GM19452 (cell line): ENCODE results near the gene ZNF763.
"Not testable (repeated sequence)": the region's sequence is repeated elsewhere in the genome, so short reads cannot be mapped to it uniquely, and the experiment has no call there.

Source experiments
- ATAC-seq: cut with Tn5 transposase; IDR thresholded peaks from one replicate; pipeline ENCODE4 v1.9.1; 2021; ENCODE audit not compliant: unreplicated experiment

The ZNF763 gene

DNA sequence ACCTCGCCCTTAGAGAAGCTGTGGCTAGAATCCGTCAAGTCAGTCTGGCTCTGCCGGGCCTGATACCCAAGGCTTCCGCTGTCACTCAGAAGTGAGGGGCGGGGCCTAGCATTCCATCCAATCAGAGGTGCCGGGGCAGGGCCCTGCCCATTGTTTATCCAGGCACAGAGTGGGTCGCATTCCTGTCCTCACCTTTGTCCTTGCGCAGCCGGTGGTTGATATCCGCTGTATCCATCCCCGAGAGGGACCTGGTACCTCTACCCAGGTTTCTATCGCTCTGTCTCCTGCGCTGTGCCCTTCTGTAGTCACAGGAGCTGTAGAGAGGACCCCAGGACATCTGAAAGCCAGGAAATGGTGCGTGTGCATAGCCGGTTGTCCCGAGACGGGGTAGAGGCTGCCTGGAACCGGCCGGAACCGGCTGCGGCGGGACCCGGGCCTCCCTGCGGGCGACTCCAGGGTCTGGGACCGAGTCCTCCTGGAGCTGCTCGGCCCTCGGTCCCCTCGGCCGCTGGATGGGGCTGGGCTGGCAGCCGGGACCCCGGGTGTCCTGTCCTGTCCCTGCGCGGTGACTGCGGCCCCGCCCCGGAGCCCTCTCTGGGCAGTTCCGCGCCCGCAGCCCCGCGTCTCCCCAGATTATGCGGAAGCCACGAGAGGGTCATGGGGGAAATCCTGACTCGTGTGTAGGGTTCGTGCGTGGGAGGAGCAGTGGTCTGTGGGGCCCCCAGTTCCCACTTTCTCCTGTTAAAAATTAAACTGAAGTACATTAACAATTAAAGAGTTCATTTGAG lies at the start of gene ZNF763:
Gene ZNF763 (plus strand): TSS at position 183 of the 788 bp plus-strand sequence. CDS start 169 bp downstream, at position 352.
- ATAC-seq = peak; percentile 82

DNA sequence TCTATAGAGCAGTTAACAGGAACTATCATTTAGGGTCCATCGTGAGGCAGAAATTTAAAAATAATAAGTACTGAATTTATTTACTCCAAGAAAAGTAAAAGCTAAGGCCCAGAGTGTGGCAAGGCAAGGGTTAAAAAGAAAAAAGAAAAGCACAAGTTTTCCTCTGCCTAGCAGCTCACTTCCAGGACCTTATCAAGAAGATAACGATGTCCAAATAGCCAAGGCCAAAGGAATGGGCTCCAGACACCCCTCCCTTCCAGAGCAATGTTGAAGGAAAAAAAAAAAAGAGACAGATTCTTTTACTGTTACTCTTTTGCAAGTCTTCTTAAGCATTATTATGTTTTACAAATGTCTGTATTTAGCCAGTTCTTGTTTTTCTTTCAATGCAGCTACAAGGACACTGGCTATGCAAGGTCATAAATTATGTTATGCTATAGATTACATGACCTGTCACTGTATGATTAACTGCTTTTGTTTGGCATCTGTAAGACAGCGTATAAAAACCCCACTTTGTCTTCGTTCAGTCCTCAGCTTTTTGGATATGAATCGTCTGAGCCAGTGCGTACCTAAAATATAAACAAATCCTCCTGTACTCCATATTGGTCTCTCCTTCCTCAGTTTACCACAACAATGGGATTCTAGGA lies 42.9 kb upstream of the ZNF763 start:
- no peak for ATAC-seq

DNA sequence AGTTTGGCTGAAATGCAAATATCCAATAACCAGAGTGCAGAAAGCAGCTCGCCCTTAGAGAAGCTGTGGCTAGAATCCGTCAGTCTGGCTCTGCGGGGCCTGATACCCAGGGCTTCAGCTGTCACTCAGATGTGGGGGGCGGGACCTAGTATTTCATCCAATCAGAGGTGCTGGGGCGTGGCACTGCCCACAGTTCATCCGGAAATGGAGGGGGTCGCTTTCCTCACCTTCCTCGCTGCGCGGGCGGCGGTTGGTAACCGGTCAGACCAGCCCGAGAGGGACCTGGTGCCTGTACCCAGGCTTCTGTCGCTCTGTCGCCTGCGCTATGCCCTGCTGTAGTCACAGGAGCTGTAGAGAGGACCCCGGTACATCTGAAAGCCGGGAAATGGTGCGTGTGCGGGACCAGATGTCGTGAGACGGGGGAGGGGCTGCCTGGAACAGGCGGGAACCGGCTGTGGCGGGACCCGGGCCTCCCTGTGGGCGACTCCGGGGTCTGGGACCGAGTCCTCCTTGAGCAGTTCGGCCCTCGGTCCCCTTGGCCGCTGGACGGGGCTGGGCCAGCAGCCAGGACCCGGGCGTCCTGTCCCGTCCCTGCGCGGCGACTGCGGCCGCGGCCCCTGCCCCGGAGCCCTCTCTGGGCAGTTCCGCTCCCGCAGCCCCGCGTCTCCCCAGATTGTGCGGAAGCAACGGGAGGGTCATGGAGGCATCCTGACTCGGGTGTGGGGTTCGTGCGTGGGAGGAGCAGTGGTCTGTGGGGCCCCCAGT lies 39.8 kb upstream of the ZNF763 start, which contains the start of gene ZNF700:
Gene ZNF700 (plus strand): TSS at position 222 of the 765 bp plus-strand sequence. CDS start 104 bp downstream, at position 326.
- ATAC-seq = peak; percentile 66

DNA sequence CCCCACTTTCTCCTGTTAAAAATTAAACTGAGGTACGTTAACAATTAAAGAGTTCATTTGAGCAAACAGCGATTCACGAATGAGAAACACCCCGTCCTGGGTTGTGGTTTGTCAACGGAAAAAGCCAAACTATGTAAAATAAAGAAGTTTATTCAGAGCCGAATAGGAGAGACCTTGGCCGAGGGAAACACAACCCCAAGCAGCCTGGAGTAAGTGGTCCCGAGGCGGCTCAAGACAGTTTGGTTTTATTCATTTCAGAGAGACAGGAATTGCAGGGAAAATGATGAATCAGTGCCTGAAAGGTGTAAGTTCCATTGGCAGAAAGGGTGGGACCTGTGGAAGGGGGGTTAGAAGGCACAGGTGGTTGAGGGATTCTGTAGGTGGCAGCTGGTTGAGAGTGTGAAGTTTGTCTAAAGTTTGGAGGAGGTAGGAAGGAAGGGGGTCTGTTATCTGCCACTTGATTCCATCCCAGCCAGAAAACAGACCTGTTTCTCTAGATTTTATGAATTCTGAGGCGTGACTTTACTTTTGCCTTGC lies 39.1 kb upstream of the ZNF763 start:
- not testable (repeated sequence) for ATAC-seq

DNA sequence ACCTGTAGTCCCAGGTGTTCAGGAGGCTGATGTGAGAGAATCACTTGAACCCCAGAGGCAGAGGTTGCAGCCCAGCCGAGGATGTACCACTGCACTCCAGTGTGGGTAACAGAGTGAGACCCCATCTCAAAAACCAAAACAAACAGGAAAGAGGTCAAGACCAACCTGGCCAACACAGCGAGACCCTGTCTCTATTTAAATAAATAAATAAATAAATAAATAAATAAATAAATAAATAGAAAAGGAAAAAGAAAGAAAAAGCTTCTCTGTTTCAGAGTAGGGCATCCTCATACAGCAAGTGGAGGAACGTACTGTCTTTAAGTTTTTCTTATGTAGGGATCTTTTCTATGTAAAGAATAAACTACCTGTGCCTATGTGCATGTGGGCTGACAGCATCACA lies 37.6 kb upstream of the ZNF763 start:
- ATAC-seq = no peak

DNA sequence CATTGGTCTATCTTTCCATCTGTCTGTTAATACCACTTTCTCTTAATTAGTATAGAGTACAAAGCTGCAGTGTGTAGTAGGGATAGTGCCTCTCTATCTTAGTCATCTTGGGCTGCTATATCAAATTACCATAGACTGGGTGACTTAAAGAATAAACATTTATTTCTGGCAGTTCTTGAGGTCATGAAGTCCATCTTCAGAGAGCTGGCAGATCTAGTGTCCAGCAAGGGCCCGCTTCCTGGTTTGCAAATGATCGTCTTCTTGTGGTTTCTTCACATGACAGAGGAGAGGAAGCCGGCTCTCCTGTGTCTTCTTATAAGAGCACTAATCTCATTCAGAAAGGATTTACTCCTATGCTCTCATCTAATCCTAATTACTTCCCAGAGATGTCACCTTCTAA lies 33.8 kb upstream of the ZNF763 start:
- ATAC-seq = no peak

DNA sequence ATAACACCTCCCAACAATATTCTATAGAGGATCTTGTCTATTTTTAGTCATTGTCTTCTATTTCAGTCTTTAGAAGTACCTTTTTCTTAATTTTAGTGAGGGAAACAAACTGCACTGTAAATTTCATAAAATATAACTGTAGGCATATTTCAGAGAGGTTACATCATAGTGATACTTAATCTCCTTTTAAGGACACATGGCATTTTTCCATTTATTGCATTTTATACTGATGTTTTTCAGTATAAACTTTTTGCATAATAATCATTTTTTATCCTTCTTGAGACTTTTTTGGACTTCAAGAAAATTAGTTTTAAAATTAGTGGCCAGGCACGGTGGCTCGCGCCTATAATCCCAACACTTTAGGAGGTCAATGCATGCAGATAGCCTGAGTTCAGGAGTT lies 33.3 kb upstream of the ZNF763 start:
- ATAC-seq = no peak

DNA sequence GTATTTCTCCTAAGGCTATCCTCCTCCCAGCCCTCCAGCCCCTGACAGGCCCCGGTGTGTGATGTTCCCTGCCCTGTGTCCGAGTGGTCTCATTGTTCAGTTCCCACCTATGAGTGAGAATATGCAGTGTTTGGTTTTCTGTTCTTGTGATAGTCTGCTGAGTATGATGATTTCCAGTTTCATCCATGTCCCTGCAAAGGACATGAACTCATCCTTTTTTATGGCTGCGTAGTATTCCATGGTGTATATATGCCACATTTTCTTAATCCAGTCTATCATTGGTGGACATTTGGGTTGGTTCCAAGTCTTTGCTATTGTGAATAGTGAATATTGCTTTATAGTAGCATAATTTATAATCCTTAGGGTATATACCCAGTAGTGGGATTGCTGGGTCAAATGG lies 29.0 kb upstream of the ZNF763 start:
- not testable (repeated sequence) for ATAC-seq

DNA sequence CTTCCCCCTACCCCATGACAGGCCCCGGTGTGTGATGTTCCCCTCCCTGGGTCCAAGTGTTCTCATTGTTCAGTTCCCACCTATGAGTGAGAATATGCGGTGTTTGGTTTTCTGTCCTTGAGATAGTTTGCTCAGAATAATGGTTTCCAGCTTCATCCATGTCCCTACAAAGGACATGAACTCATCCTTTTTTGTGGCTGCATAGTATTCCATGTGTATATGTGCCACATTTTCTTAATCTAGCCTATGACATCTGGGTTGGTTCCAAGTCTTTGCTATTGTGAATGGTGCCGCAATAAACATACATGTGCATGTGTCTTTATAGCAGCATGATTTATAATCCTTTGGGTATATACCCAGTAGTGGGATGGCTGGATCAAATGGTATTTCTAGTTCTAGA lies 26.5 kb upstream of the ZNF763 start:
- ATAC-seq = not testable (repeated sequence)

DNA sequence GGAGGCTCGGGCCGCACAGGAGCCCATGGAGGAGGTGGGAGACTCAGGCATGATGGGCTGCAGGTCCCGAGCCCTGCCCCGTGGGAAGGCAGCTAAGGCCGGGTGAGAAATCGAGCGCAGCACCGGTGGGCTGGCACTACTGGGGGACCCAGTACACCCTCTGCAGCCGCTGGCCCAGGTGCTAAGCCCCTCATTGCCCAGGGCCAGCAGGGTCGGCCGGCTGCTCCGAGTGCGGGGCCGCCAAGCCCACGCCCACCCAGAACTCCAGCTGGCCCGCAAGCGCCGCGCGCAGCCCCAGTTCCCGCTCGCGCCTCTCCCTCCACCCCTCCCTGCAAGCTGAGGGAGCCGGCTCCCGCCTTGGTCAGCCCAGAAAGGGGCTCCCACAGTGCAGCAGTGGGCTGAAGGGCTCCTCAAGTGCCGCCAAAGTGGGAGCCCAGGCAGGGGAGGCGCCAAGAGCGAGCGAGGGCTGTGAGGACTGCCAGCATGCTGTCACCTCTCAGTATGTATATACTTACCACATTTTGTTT lies 23.4 kb upstream of the ZNF763 start:
- ATAC-seq = not testable (repeated sequence)

DNA sequence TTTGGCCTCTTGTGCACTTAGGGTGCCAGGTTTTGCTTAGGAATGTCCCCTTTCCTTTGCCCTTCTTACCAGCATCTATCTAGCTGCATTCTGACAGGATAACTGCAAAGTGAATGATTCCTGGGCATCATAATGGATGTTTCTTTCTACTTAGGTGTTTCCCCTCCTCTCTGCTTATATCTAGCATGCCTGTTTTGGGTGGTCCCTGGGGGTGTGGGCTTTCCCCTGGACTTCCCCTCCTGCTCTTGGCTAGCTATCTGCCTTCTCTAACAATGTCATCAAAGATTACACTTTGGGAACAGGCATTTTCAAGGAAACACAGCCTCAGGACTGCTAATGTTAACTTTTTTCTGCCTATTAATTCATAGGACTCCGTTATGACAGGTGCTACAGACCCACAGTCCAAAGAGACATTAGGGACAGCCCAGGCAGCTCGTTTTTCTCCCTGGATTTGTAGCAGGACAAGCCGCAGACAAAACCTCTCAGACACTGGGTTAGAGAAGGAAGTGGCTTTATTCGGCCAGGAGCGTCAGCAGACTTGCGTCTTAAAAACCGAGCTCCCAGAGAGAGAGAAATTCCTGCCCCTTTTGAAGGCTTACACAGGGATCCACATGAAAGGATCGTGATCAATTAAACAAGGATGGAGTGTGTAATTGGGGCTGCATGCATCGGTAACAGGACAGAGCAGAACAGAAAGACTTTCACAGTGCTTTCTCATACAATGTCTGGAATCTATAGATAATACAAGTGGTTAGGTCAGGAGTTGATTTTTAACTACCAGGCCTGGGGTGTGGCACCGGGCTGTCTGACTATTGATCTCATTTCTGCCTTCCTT lies 22.6 kb upstream of the ZNF763 start:
- ATAC-seq = no peak

DNA sequence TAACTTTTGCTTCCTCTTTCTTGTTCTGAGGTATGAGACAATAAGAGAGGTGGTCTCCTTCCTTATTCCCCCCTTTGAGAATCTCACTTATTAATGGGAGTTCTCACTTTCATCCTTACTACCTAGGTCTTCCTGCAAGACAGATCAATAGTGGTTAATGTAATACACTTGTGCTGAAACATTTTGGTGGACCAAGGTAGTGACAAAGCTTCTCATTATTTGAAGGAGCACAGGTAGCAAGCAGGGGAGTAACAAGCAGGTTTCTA lies 22.1 kb upstream of the ZNF763 start:
- ATAC-seq = no peak

DNA sequence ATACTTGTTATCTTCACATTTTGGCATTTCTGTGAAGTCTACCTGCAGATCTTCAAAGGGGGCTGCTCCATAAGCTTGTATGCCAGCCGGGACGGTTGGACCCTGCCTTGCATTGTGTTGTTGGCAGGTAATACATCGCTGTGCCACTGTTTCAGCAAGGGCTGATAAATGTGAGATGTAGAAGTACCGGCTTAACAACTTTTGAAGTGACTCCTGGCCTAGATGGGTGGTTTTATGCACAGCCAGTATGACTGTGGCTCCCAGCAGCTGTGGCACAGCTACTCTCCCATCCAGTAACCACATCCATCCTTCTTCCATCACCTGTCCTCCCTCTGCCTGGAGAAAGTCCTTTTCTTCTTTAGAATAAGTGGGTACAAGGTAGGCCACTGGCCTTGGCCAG lies 20.2 kb upstream of the ZNF763 start:
- no peak for ATAC-seq

DNA sequence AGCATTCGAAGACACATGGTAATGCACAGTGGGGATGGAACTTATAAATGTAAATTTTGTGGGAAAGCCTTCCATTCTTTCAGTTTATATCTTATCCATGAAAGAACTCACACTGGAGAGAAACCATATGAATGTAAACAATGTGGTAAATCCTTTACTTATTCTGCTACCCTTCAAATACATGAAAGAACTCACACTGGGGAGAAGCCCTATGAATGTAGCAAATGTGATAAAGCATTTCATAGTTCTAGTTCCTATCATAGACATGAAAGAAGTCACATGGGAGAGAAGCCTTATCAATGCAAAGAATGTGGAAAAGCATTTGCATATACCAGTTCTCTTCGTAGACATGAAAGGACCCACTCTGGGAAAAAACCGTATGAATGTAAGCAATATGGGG lies 16.2 kb upstream of the ZNF763 start:
- ATAC-seq = no peak

DNA sequence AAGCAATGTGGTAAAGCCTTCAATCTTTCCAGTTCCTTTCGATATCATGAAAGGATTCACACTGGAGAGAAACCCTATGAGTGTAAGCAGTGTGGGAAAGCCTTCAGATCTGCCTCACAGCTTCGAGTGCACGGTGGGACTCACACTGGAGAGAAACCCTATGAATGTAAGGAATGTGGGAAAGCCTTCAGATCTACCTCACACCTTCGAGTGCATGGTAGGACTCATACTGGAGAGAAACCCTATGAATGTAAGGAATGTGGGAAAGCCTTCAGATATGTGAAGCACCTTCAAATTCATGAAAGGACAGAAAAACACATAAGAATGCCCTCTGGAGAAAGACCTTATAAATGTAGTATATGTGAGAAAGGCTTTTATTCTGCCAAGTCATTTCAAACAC lies 15.6 kb upstream of the ZNF763 start:
- ATAC-seq = no peak

DNA sequence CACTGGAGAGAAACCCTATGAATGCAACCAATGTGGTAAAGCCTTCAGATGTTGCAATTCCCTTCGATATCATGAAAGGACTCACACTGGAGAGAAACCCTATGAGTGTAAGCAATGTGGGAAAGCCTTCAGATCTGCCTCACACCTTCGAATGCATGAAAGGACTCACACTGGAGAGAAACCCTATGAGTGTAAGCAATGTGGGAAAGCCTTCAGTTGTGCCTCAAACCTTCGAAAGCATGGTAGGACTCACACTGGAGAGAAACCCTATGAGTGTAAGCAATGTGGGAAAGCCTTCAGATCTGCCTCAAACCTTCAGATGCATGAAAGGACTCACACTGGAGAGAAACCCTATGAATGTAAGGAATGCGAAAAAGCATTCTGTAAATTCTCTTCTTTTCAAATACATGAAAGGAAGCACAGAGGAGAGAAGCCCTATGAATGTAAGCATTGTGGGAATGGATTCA lies 15.2 kb upstream of the ZNF763 start:
- ATAC-seq = not testable (repeated sequence)

DNA sequence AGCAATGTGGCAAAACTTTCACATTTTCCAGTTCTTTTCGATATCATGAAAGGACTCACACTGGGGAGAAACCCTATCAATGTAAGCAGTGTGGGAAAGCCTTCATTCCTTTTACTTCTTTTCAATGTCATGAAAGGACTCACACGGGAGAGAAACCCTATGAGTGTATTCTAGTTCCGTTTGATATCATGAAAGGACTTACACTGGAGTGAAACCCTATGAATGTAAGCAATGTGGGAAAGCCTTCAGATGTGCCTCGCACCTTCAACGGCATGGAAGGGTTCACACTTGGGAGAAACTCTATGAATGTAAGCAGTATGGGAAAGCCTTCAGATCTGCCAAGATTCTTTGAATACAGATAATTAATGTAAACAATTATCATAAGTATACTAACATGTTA lies 14.5 kb upstream of the ZNF763 start:
- ATAC-seq = no peak

DNA sequence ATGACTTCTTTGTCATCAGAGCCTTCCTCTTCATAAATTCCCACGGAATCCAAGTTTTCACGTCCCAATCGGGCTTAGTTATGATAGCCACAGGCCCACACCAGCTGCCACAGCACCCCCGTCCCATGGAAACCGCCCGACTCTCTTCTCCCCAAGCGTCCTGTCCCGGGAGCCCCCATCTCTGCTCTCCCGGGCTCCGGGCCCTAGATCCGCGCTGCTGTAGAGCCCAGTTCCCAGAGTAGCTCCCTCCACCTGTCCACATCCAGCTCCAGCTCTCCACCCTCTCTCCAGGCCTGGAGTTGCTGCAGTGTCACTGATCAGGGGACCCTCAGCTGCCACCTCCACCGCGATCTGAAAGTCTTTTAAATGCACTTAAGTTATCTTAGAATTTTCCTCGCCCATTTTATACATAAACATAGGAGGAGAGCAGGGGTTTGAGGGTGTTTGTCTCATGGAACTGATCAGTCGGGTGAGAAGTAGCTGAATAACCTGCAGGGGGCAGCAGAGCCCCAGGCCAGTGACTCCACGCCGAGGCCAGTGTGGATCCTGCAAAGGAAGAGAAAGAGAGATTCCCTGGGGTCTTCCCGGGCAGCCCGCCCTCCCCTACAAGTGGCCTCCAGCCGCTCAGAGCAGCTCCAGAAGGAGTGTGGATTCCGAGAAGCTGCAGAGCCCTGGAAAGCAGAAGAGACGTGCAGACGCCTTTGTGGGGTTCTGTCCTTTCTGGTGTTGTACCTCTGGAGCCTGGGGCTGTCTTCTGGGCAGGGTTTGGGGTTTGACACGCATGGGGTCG lies 1.1 kb upstream of the ZNF763 start:
- ATAC-seq = no peak

DNA sequence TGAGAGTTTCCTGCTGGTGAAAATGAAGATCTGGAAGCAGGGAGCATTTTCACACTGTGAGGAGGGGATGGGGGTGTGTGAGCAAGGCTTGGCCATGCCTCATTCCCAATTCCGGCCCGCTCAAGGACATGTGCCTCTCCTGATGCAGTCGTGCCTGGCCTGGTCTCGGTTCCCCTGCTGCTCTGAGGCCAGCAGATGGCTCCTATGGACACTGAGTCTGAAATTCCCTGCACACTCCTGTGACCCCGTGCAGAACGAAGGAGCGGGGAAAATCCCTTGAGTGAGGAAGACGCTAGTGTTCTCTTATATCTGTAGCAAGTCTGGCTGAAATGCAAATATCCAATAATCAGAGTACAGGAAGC lies 363 bp upstream of the ZNF763 start:
- peak; percentile 41 for ATAC-seq

DNA sequence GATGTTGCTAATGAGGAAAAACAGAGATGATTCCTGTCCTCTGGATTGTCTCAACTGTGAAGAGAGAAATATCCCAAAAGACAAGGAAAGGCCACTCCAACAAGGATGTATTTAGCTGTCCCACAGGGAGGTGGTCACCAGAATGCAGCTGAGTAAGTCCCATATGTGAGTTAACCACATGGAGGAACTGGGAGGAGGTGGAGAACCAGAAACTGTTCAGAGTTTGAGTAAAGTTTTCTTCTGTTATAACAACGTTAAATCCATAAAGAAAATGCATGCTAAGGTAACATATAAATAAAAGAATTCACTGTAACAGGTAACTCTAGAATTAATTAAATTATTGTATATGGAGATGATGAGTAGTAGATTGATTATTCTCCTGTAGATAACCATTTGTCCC lies 5.3 kb downstream of the ZNF763 start:
- ATAC-seq = no peak
